ENCODE data around the gene TMPRSS9. TPM values are rescaled to one million over a fixed set of nuclear protein-coding genes. Genes with fewer than 3 reads are reported as not detected.
A peak's percentile ranks its signal among the peaks of the same experiment; 100 is the strongest.

TMPRSS9 gene
- total RNA-seq, 4 donors from 2014 or later, result not detected

GRCh38 chr19:2329149-2329478 lies 31.0 kb upstream of the TMPRSS9 start:
- Histone ChIP-seq H3K27me3 (no peaks in the 10 kb centered on the region), H3K4me1 (peaks cover 0 to 73% (median 47%) of the 10 kb centered on the region in 4 donors), H3K4me3 (peak overlapping the region; percentile 75 to 93 (median 86)), H3K9me3 (no peaks in the 10 kb centered on the region), H3K27ac (peak overlapping the region in 3 of 4 donors; percentile 79 to 87 (median 84)), H3K36me3 (peaks cover 0 to 20% (median 0%) of the 10 kb centered on the region in 3 donors)
- 2 to 4% methylated on average over 4 to 11 of the region's 16 CpGs for WGBS, 2 donors
- TF ChIP-seq POLR2A (IDR thresholded peaks at IDR 0.05) (no peak), CTCF (IDR thresholded peaks at IDR 0.05) (no peak), EP300 (IDR thresholded peaks at IDR 0.05) (no peak)
- no peak for DNase-seq (ENCODE audit: low spot score in 2 of 2)

- no peaks in the 10 kb centered on the region for H3K9me3 ChIP-seq
- no peaks in the 10 kb centered on the region for H3K27me3 ChIP-seq
- TF ChIP-seq EP300 (IDR thresholded peaks at IDR 0.05), result no peak
- no peak for TF ChIP-seq POLR2A (IDR thresholded peaks at IDR 0.05)
- TF ChIP-seq CTCF (IDR thresholded peaks at IDR 0.05), result no peak
- no peak for DNase-seq (ENCODE audit: low spot score in 2 of 2)
- peak overlapping the region in 1 of 4 donors; percentile 84 for H3K27ac ChIP-seq
- H3K4me3 ChIP-seq, result peak overlapping the region; percentile 75 to 93 (median 86)
- peaks cover 0 to 77% (median 47%) of the 10 kb centered on the region in 4 donors for H3K4me1 ChIP-seq
- H3K36me3 ChIP-seq, result peaks cover 0 to 17% (median 0%) of the 10 kb centered on the region in 3 donors
- 40 to 41% methylated on average over 13 of the region's 13 CpGs for WGBS, 2 donors
Measured at GRCh38 chr19:2329501-2329916, 30.6 kb upstream of the TMPRSS9 start.

GRCh38 chr19:2330255-2330631 lies 29.8 kb upstream of the TMPRSS9 start:
- Histone ChIP-seq H3K36me3 (peaks cover 0 to 14% (median 0%) of the 10 kb centered on the region in 3 donors), H3K4me1 (peaks cover 0 to 79% (median 47%) of the 10 kb centered on the region in 4 donors), H3K27me3 (no peaks in the 10 kb centered on the region), H3K4me3 (no peak overlapping the region), H3K27ac (peak overlapping the region in 1 of 4 donors; percentile 76), H3K9me3 (no peaks in the 10 kb centered on the region)
- TF ChIP-seq CTCF (IDR thresholded peaks at IDR 0.05) (no peak), EP300 (IDR thresholded peaks at IDR 0.05) (no peak), POLR2A (IDR thresholded peaks at IDR 0.05) (no peak)
- WGBS, 2 donors, result 77 to 79% methylated on average over 10 of the region's 10 CpGs
- no peak for DNase-seq (ENCODE audit: low spot score in 2 of 2)

- DNase-seq (ENCODE audit: low spot score in 2 of 2), result no peak
- Histone ChIP-seq H3K4me3 (no peak overlapping the region), H3K9me3 (no peaks in the 10 kb centered on the region), H3K36me3 (peaks cover 0 to 9% (median 0%) of the 10 kb centered on the region in 3 donors), H3K27ac (peak overlapping the region in 3 of 4 donors; percentile 27 to 76 (median 42)), H3K4me1 (peaks cover 0 to 79% (median 47%) of the 10 kb centered on the region in 4 donors), H3K27me3 (no peaks in the 10 kb centered on the region)
- 60 to 63% methylated on average over 18 to 20 of the region's 20 CpGs for WGBS, 2 donors
- TF ChIP-seq CTCF (IDR thresholded peaks at IDR 0.05) (no peak), EP300 (IDR thresholded peaks at IDR 0.05) (no peak), POLR2A (IDR thresholded peaks at IDR 0.05) (no peak)
Measured at GRCh38 chr19:2330632-2331284, 29.3 kb upstream of the TMPRSS9 start.

- no peak for DNase-seq (ENCODE audit: low spot score in 2 of 2)
- peak overlapping the region in 3 of 4 donors; percentile 27 to 76 (median 42) for H3K27ac ChIP-seq
- no peaks in the 10 kb centered on the region for H3K9me3 ChIP-seq
- 51 to 56% methylated on average over 12 of the region's 12 CpGs for WGBS, 2 donors
- no peak overlapping the region for H3K4me3 ChIP-seq
- H3K4me1 ChIP-seq, result peaks cover 0 to 71% (median 45%) of the 10 kb centered on the region in 4 donors
- H3K27me3 ChIP-seq, result no peaks in the 10 kb centered on the region
- peaks cover 0 to 6% (median 0%) of the 10 kb centered on the region in 3 donors for H3K36me3 ChIP-seq
- no peak for TF ChIP-seq CTCF (IDR thresholded peaks at IDR 0.05)
- TF ChIP-seq EP300 (IDR thresholded peaks at IDR 0.05), result no peak
- no peak for TF ChIP-seq POLR2A (IDR thresholded peaks at IDR 0.05)
Measured at GRCh38 chr19:2331601-2332246, 28.3 kb upstream of the TMPRSS9 start.
